ENCODE measurements around the gene PRRG4. TPM values are rescaled to one million over a fixed set of nuclear protein-coding genes. Genes with fewer than 3 reads are reported as not detected.

Gene PRRG4
- total and polyA plus RNA-seq, 12 donors = 0.08 to 1.3 (median 0.32) TPM; not detected in 1

DNA sequence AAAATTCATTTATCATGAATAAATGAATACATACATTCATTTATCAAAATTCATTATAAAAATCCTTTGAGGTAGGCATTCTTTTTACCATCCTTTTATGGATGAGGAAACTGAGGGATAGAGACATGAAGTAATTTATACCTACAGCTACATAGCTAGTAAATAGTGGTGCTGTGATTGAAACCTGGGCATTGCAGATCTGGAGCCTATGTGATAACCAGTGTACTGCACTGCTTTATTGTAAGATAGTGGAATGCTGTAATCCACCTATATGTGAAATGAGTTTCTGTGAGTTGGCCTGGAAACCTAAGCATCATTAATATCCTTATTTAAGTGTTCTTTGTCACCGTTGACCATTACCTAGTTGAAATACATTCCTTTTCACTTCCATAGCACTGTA is 67.4 kb downstream of the PRRG4 start:
- no peak overlapping the region for H3K4me3 ChIP-seq
- DNase-seq = no peak
- intact Hi-C loops (cut with DNase I) = loop anchor here in 2 of 10 donors (10.0 kb wide), 1 partner anchor 148 kb away; no protein-coding TSS in a partner anchor
- peaks cover 0 to 40% (median 15%) of the 10 kb centered on the region in 9 donors for H3K4me1 ChIP-seq
- TF ChIP-seq, protein P1, sequence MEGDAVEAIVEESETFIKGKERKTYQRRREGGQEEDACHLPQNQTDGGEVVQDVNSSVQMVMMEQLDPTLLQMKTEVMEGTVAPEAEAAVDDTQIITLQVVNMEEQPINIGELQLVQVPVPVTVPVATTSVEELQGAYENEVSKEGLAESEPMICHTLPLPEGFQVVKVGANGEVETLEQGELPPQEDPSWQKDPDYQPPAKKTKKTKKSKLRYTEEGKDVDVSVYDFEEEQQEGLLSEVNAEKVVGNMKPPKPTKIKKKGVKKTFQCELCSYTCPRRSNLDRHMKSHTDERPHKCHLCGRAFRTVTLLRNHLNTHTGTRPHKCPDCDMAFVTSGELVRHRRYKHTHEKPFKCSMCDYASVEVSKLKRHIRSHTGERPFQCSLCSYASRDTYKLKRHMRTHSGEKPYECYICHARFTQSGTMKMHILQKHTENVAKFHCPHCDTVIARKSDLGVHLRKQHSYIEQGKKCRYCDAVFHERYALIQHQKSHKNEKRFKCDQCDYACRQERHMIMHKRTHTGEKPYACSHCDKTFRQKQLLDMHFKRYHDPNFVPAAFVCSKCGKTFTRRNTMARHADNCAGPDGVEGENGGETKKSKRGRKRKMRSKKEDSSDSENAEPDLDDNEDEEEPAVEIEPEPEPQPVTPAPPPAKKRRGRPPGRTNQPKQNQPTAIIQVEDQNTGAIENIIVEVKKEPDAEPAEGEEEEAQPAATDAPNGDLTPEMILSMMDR (IDR thresholded peaks at IDR 0.05) = no peak
- H3K27ac ChIP-seq = no peak overlapping the region
- no peaks in the 10 kb centered on the region for H3K27me3 ChIP-seq
- no peak for ATAC-seq
- H3K9me3 ChIP-seq = no peaks in the 10 kb centered on the region
- WGBS, 2 donors = 86 to 93% methylated on average over 1 of the region's 1 CpG
- H3K36me3 ChIP-seq = peaks cover 0 to 11% (median 0%) of the 10 kb centered on the region in 9 donors

- H3K4me1 ChIP-seq = peaks cover 0 to 37% (median 12%) of the 10 kb centered on the region in 9 donors
- DNase-seq (no peak), ATAC-seq (no peak)
- H3K4me3 ChIP-seq = no peak overlapping the region
- no peaks in the 10 kb centered on the region for H3K9me3 ChIP-seq
- intact Hi-C loops (cut with DNase I) = loop anchor here in 2 of 10 donors (10.0 kb wide), 1 partner anchor 145 kb away; no protein-coding TSS in a partner anchor
- H3K36me3 ChIP-seq = peaks cover 0 to 11% (median 0%) of the 10 kb centered on the region in 9 donors
- TF ChIP-seq, protein P1 (IDR thresholded peaks at IDR 0.05) = no peak
- no peak overlapping the region for H3K27ac ChIP-seq
- H3K27me3 ChIP-seq = no peaks in the 10 kb centered on the region
Observed at GRCh38 chr11:32899438-32899837, 69.7 kb downstream of the PRRG4 start.

GRCh38 chr11:32902089-32902665 is 72.5 kb downstream of the PRRG4 start:
- intact Hi-C loops (cut with DNase I) = no loop called here
- peaks cover 0 to 11% (median 0%) of the 10 kb centered on the region in 9 donors for H3K36me3 ChIP-seq
- no peak overlapping the region for H3K27ac ChIP-seq
- no peaks in the 10 kb centered on the region for H3K27me3 ChIP-seq
- H3K9me3 ChIP-seq = no peaks in the 10 kb centered on the region
- H3K4me1 ChIP-seq = peaks cover 0 to 23% (median 9%) of the 10 kb centered on the region in 9 donors
- ATAC-seq (peak in 1 of 8 donors; percentile 35), DNase-seq (no peak)
- TF ChIP-seq, protein P1 (IDR thresholded peaks at IDR 0.05) = no peak
- no peak overlapping the region for H3K4me3 ChIP-seq
- WGBS, 2 donors = 70 to 77% methylated on average over 4 of the region's 4 CpGs

DNA sequence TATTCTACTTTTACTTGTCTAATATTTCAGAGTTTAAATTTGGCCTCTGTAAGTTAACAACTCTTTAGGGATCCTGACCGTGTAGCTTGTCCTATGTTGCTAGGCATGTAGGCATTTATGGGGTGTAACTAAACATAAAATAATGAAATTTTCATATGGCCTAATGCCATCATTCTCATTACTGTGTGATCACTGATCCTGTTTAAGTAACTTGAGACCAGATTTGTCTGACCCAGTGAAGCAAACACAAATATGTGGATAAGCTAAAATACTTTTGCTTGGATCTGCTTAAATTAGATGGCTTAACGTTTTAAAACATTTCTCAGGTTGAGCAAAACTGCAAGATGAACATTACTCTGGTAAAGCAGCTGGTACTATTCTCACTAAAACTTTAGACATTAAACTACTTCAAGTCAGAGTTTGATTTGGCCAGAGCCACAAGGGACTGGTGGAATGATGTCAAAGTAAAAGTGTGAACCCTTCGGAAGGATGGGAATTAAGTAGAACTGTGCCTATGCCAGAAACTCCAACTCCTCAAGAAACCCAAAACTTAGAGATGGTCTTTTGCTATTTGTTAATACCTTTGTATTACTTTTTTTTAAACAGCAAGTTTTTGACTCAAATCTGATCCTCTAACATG is 75.4 kb downstream of the PRRG4 start:
- intact Hi-C loops (cut with DNase I) = no loop called here
- Histone ChIP-seq H3K4me1 (peaks cover 0 to 22% (median 9%) of the 10 kb centered on the region in 9 donors), H3K27ac (no peak overlapping the region), H3K27me3 (no peaks in the 10 kb centered on the region), H3K4me3 (no peak overlapping the region), H3K36me3 (no peaks in the 10 kb centered on the region), H3K9me3 (no peaks in the 10 kb centered on the region)
- DNase-seq (no peak), ATAC-seq (no peak)
- TF ChIP-seq, protein P1 (IDR thresholded peaks at IDR 0.05) = no peak
- WGBS, 2 donors = 48 to 56% methylated on average over 3 of the region's 3 CpGs

Other genes starting within 250 kb of the PRRG4 start
- gene EIF3M, start 246.1 kb upstream of the PRRG4 start, total RNA-seq = 100 to 1,000 TPM; 128 to 250 (median 162) TPM
- 100 to 1,000 TPM; 221 to 303 TPM for gene EIF3M, start 246.1 kb upstream of the PRRG4 start, polyA plus RNA-seq
- not detected for gene CCDC73, start 35.3 kb upstream of the PRRG4 start, total RNA-seq
- under 1 TPM in 1 of 2 donors, not detected in 1; 0.01 TPM for gene CCDC73, start 35.3 kb upstream of the PRRG4 start, polyA plus RNA-seq
- 10 to 100 TPM; 14.2 to 23.8 (median 20.4) TPM for gene QSER1, start 62.9 kb downstream of the PRRG4 start, total RNA-seq
- gene QSER1, start 62.9 kb downstream of the PRRG4 start, polyA plus RNA-seq = 1 to 10 TPM; 2.5 to 2.7 TPM
- under 1 TPM in 6 of 10 donors, not detected in 4; 0.17 to 0.59 (median 0.28) TPM for gene DEPDC7, start 186.0 kb downstream of the PRRG4 start, total RNA-seq
- 1 to 10 TPM in 1 of 2 donors, under 1 TPM in 1; 0.30 to 1.5 TPM for gene DEPDC7, start 186.0 kb downstream of the PRRG4 start, polyA plus RNA-seq
- gene TCP11L1, start 209.6 kb downstream of the PRRG4 start, total RNA-seq = 1 to 10 TPM; 5.0 to 9.2 (median 6.5) TPM
- 1 to 10 TPM; 2.8 to 3.9 TPM for gene TCP11L1, start 209.6 kb downstream of the PRRG4 start, polyA plus RNA-seq

Data from heart right ventricle (tissue), 16 donors.